Stimulated activated CD4-positive, alpha-beta T cell treated with anti-CD3 and anti-CD28 coated beads, Interleukin-4, amount 100 ng/mL, for 24 hours (primary cell): ENCODE results near the gene TTBK1.

Experiments
- DNase-seq: peaks from one replicate; pipeline ENCODE4 v3.0.0-alpha.2; 2020

Gene TTBK1

GRCh38 chr6:43256670-43257366 is 13.5 kb downstream of the TTBK1 start:
- no peak for DNase-seq

- no peak for DNase-seq
Measured at GRCh38 chr6:43257367-43258145, 14.3 kb downstream of the TTBK1 start.

GRCh38 chr6:43258180-43258579 is 14.9 kb downstream of the TTBK1 start:
- DNase-seq: no peak

- DNase-seq: no peak
Measured at GRCh38 chr6:43258807-43259686, 15.8 kb downstream of the TTBK1 start.

- no peak for DNase-seq
Measured at GRCh38 chr6:43260791-43261190, 17.5 kb downstream of the TTBK1 start.

- DNase-seq: no peak
Measured at GRCh38 chr6:43261198-43261597, 17.9 kb downstream of the TTBK1 start.

GRCh38 chr6:43262000-43262779 is 18.9 kb downstream of the TTBK1 start:
- no peak for DNase-seq

- DNase-seq: no peak
Measured at GRCh38 chr6:43262780-43263313, 19.6 kb downstream of the TTBK1 start.

GRCh38 chr6:43263314-43264178 is 20.3 kb downstream of the TTBK1 start:
- peak; percentile 81 for DNase-seq

GRCh38 chr6:43264599-43265145 is 21.4 kb downstream of the TTBK1 start:
- DNase-seq: no peak

GRCh38 chr6:43265564-43265963 is 22.3 kb downstream of the TTBK1 start:
- DNase-seq: no peak

GRCh38 chr6:43267619-43268354 is 24.5 kb downstream of the TTBK1 start:
- no peak for DNase-seq

GRCh38 chr6:43268355-43268700 is 25.0 kb downstream of the TTBK1 start:
- DNase-seq: no peak

- no peak for DNase-seq
Measured at GRCh38 chr6:43268782-43269272, 25.5 kb downstream of the TTBK1 start.

- DNase-seq: peak; percentile 30
Measured at GRCh38 chr6:43269273-43270007, 26.2 kb downstream of the TTBK1 start.

- no peak for DNase-seq
Measured at GRCh38 chr6:43271103-43271815, 28.0 kb downstream of the TTBK1 start.

- DNase-seq: no peak
Measured at GRCh38 chr6:43271944-43272343, 28.7 kb downstream of the TTBK1 start.

- no peak for DNase-seq
Measured at GRCh38 chr6:43273707-43274106, 30.4 kb downstream of the TTBK1 start.
